B cell (primary cell): ENCODE results near the gene AIFM1. TPM values are rescaled to one million over a fixed set of nuclear protein-coding genes. Genes with fewer than 3 reads are reported as not detected.

ENCODE experiments used
- ATAC-seq: fragments of 200-7000 bp; cut with Tn5 transposase; one replicate; pipeline ENCODE4 v1.10.0; 2021; ENCODE audit warnings: low read depth, mild to moderate bottlenecking, moderate number of reproducible peaks, moderate library complexity
- CTCF ChIA-PET: fragments of 350-600 bp; sonication (Branson Sonifier 250); formaldehyde crosslinking; loops from one replicate; lab custom pipeline; 2021; ENCODE audit warnings: antibody characterized with exemption, inconsistent platforms; lab: Charles Lee
- POLR2A ChIA-PET: fragments of 350-600 bp; sonication (Branson Sonifier 250); formaldehyde crosslinking; loops from one replicate; lab custom pipeline; 2021; ENCODE audit warnings: antibody characterized with exemption; lab: Charles Lee
- DNase-seq: peaks from one replicate; pipeline ENCODE4 v3.0.0; 2013
- H2AFZ ChIP-seq: 2 replicates; pipeline ENCODE4 v1.6.1; 2012; ENCODE audit warnings: mild to moderate bottlenecking, low read depth, low read length; ENCODE audit not compliant: insufficient read depth, poor library complexity, severe bottlenecking
- H3K27ac ChIP-seq, 2 donors: 1 replicate in 1 of 2; 2 replicates in 1 of 2; pipeline ENCODE4 v1.5.1; 2012 to 2013; ENCODE audit warnings: low read length in 2 of 2, mild to moderate bottlenecking in 2 of 2, moderate library complexity in 1 of 2
- H3K27me3 ChIP-seq, 4 experiments: fragments of 200-600 bp in 1 of 4; sonication (generic) in 1 of 4; replicated peaks in 1 of 4; 1 replicate in 2 of 4; 2 replicates in 2 of 4; pipeline versions ENCODE4 v1.6.1 to v1.7.0; 2013 to 2016; ENCODE audit warnings: low read length in 3 of 4, mild to moderate bottlenecking in 2 of 4, mixed read lengths in 1 of 4, moderate library complexity in 1 of 4; ENCODE audit not compliant: insufficient read depth in 4 of 4, control insufficient read depth in 3 of 4; ENCODE audit errors: control extremely low read depth in 1 of 4
- H3K36me3 ChIP-seq, 2 experiments: replicated peaks in 1 of 2; 1 replicate in 1 of 2; 2 replicates in 1 of 2; pipeline versions ENCODE4 v1.6.1 to v1.7.1; 2013; ENCODE audit warnings: low read length in 1 of 2; ENCODE audit not compliant: insufficient read depth in 2 of 2, control insufficient read depth in 1 of 2; ENCODE audit errors: control extremely low read depth in 1 of 2, extremely low read depth in 1 of 2
- H3K4me1 ChIP-seq, 2 donors: fragments of 200-600 bp in 1 of 2; sonication (generic) in 1 of 2; 1 replicate in 1 of 2; 2 replicates in 1 of 2; pipeline versions ENCODE4 v1.5.1 to v1.6.1; 2013 to 2017; ENCODE audit warnings: low read length in 2 of 2; ENCODE audit not compliant: control insufficient read depth in 2 of 2, insufficient read depth in 2 of 2
- H3K4me2 ChIP-seq: replicated peaks from 2 replicates; pipeline ENCODE3; 2012; ENCODE audit warnings: mild to moderate bottlenecking, low read depth, low read length; ENCODE audit not compliant: poor library complexity, severe bottlenecking
- H3K4me3 ChIP-seq, 5 experiments: fragments of 200-600 bp in 1 of 5; sonication (generic) in 1 of 5; 1 replicate in 3 of 5; 2 replicates in 2 of 5; pipeline versions ENCODE4 v1.5.1 to v1.7.0; 2011 to 2016; ENCODE audit warnings: low read length in 4 of 5, mild to moderate bottlenecking in 4 of 5, low read depth in 2 of 5, control low read depth in 1 of 5, moderate library complexity in 1 of 5; ENCODE audit not compliant: insufficient read depth in 1 of 5; ENCODE audit errors: control extremely low read depth in 1 of 5, extremely low read depth in 1 of 5
- H3K79me2 ChIP-seq: fragments of 200-600 bp; sonication (generic); one replicate; pipeline ENCODE4 v1.6.0; 2016; ENCODE audit warnings: low read length; ENCODE audit not compliant: control insufficient read depth, insufficient read depth
- H3K9ac ChIP-seq: fragments of 200-600 bp; sonication (generic); 2 replicates; pipeline ENCODE4 v1.6.1; 2017; ENCODE audit warnings: mild to moderate bottlenecking, low read length, moderate library complexity
- H3K9me3 ChIP-seq, 3 donors: one replicate each; pipeline versions ENCODE4 v1.6.1 to v1.7.1; 2013; ENCODE audit warnings: low read length in 2 of 3; ENCODE audit not compliant: control insufficient read depth in 2 of 3, insufficient read depth in 1 of 3; ENCODE audit errors: control extremely low read depth in 1 of 3
- H4K20me1 ChIP-seq: 2 replicates; pipeline ENCODE4 v1.6.0; 2012; ENCODE audit warnings: mild to moderate bottlenecking, low read length; ENCODE audit not compliant: insufficient read depth, control insufficient read depth, poor library complexity, severe bottlenecking
- H3K27ac Mint-ChIP-seq: one replicate; pipeline ENCODE4 v1.8.0; 2021; ENCODE audit warnings: mixed read lengths
- H3K27me3 Mint-ChIP-seq: one replicate; pipeline ENCODE4 v1.8.0; 2021; ENCODE audit warnings: mixed read lengths
- H3K4me1 Mint-ChIP-seq: one replicate; pipeline ENCODE4 v1.8.0; 2021; ENCODE audit warnings: mixed read lengths
- H3K4me3 Mint-ChIP-seq: one replicate; pipeline ENCODE4 v1.8.0; 2021; ENCODE audit warnings: mixed read lengths
- H3K9me3 Mint-ChIP-seq: one replicate; pipeline ENCODE4 v1.8.0; 2022; ENCODE audit warnings: mixed read lengths; ENCODE audit not compliant: insufficient read depth
- CTCF ChIP-seq: fragments of 200-600 bp; IDR thresholded peaks from one replicate; pipeline ENCODE4 v1.8.0; 2022; ENCODE audit warnings: antibody characterized with exemption, mild to moderate bottlenecking
- EZH2 ChIP-seq: IDR thresholded peaks from 2 replicates; pipeline ENCODE4 v1.6.1; 2012; ENCODE audit warnings: borderline replicate concordance, low read depth, mild to moderate bottlenecking, moderate library complexity, low read length; ENCODE audit not compliant: insufficient read depth, poor library complexity, severe bottlenecking
- WGBS: methylation state at CpG from one replicate; pipeline ENCODE4 v1.1.5; 2013; ENCODE audit warnings: missing lambda C conversion rate; ENCODE audit not compliant: insufficient coverage; 5-methylcytosine and 5-hydroxymethylcytosine counted together
- intact Hi-C: fragments of 100-400 bp; cut with micrococcal nuclease; formaldehyde crosslinking; loops from one replicate; pipeline ENCODE4 v1.10.0; 2022
- polyA plus RNA-seq: library from polyadenylated mRNA; depleted of rRNA; stranded (reverse); fragments of >200 nt; gene quantifications from 2 replicates; pipeline ENCODE4 v1.2.3, GENCODE V29; 2012
- total RNA-seq, 2 donors: library from RNA; stranded (reverse); fragments of 120-200 nt in 1 of 2; gene quantifications; 1 replicate in 1 of 2; 2 replicates in 1 of 2; pipeline versions ENCODE4 v1.2.3 to v1.2.4, GENCODE V29; 2013 to 2022

AIFM1 gene
- total and polyA plus RNA-seq, 2 donors (not counting 1 experiment from before 2014, with no cell fraction given): 11.4 to 15.9 TPM

GRCh38 chrX:130173190-130173895, 7.7 kb upstream of the AIFM1 start:
- peak overlapping the region; percentile 70 for H3K9ac ChIP-seq
- POLR2A ChIA-PET: no interaction called here
- no peaks in the 10 kb centered on the region for H3K9me3 Mint-ChIP-seq
- intact Hi-C loops: loop anchor here (5.0 kb wide), 1 partner anchor 94 kb away; the partner anchor contains the start of gene ZNF280C
- TF ChIP-seq CTCF: no peak
- TF ChIP-seq EZH2: no peak
- WGBS: no CpG with 5 or more reads among the region's 7 CpGs
- ATAC-seq (no peak), DNase-seq (peak; percentile 19)
- H3K27ac ChIP-seq: peak overlapping the region in 1 of 2 donors; percentile 66
- CTCF ChIA-PET: interaction anchor here (1.0 to 3.4 kb wide), 3 partner anchors 13 to 92 kb away, joined by 3 to 17 read pairs (median 3); no protein-coding TSS in a partner anchor
- peak overlapping the region; percentile 86 for H3K27ac Mint-ChIP-seq
- no peaks in the 10 kb centered on the region for H4K20me1 ChIP-seq
- peaks cover 37 to 62% of the 10 kb centered on the region in 2 donors for H3K4me1 ChIP-seq
- H3K27me3 ChIP-seq: no peaks in the 10 kb centered on the region
- peaks cover 6% of the 10 kb centered on the region for H3K79me2 ChIP-seq
- no peaks in the 10 kb centered on the region for H3K9me3 ChIP-seq
- no peaks in the 10 kb centered on the region for H3K36me3 ChIP-seq
- H3K27me3 Mint-ChIP-seq: no peaks in the 10 kb centered on the region
- H3K4me3 Mint-ChIP-seq: peak overlapping the region; percentile 91
- peak overlapping the region; percentile 52 for H2AFZ ChIP-seq
- H3K4me2 ChIP-seq: peak overlapping the region; percentile 88
- peak overlapping the region in 3 of 5 experiments; percentile 64 to 74 (median 72) for H3K4me3 ChIP-seq
- H3K4me1 Mint-ChIP-seq: peaks cover 62% of the 10 kb centered on the region
